ENCODE measurements around the gene SLC35B4.

The SLC35B4 gene

GRCh38 chr7:134311807-134312206 is 4.9 kb downstream of the SLC35B4 start:
- no peak overlapping the region for H3K27ac ChIP-seq (ENCODE audit: poor library complexity, severe bottlenecking)
- no peak for ATAC-seq (ENCODE audit: low read depth)
- TF ChIP-seq CTCF (IDR thresholded peaks at IDR 0.05; ENCODE audit: poor library complexity, severe bottlenecking), result no peak

GRCh38 chr7:134308548-134308947 is 8.2 kb downstream of the SLC35B4 start:
- no peak overlapping the region for H3K4me3 ChIP-seq (ENCODE audit: severe bottlenecking)
- no peaks in the 10 kb centered on the region for H3K4me1 ChIP-seq (ENCODE audit: insufficient read depth, poor library complexity, severe bottlenecking)
- no peaks in the 10 kb centered on the region for H3K9me3 ChIP-seq (ENCODE audit: severe bottlenecking)
- no peak for ATAC-seq (ENCODE audit: low read depth)
- peaks cover 18% of the 10 kb centered on the region for H3K36me3 ChIP-seq (ENCODE audit: low read depth)
- no peak overlapping the region for H3K27ac ChIP-seq (ENCODE audit: poor library complexity, severe bottlenecking)
- DNase-seq (ENCODE audit: low spot score), result no peak
- no peaks in the 10 kb centered on the region for H3K27me3 ChIP-seq (ENCODE audit: insufficient read depth, poor library complexity, severe bottlenecking)
- TF ChIP-seq CTCF (IDR thresholded peaks at IDR 0.05; ENCODE audit: poor library complexity, severe bottlenecking), result no peak

More at GRCh38 chr7:134311807-134312206, 4.9 kb downstream of the SLC35B4 start:
- no peaks in the 10 kb centered on the region for H3K4me1 ChIP-seq (ENCODE audit: insufficient read depth, poor library complexity, severe bottlenecking)
- no peaks in the 10 kb centered on the region for H3K27me3 ChIP-seq (ENCODE audit: insufficient read depth, poor library complexity, severe bottlenecking)
- H3K36me3 ChIP-seq (ENCODE audit: low read depth), result peaks cover 1% of the 10 kb centered on the region
- no peak for DNase-seq (ENCODE audit: low spot score)
- H3K9me3 ChIP-seq (ENCODE audit: severe bottlenecking), result no peaks in the 10 kb centered on the region
- no peak overlapping the region for H3K4me3 ChIP-seq (ENCODE audit: severe bottlenecking)

GRCh38 chr7:134307320-134307719 is 9.4 kb downstream of the SLC35B4 start:
- no peaks in the 10 kb centered on the region for H3K9me3 ChIP-seq (ENCODE audit: severe bottlenecking)
- H3K4me3 ChIP-seq (ENCODE audit: severe bottlenecking), result no peak overlapping the region
- no peak for TF ChIP-seq CTCF (IDR thresholded peaks at IDR 0.05; ENCODE audit: poor library complexity, severe bottlenecking)
- DNase-seq (ENCODE audit: low spot score) (no peak), ATAC-seq (ENCODE audit: low read depth) (no peak)
- no peak overlapping the region for H3K27ac ChIP-seq (ENCODE audit: poor library complexity, severe bottlenecking)
- peaks cover 28% of the 10 kb centered on the region for H3K36me3 ChIP-seq (ENCODE audit: low read depth)
- H3K4me1 ChIP-seq (ENCODE audit: insufficient read depth, poor library complexity, severe bottlenecking), result no peaks in the 10 kb centered on the region
- H3K27me3 ChIP-seq (ENCODE audit: insufficient read depth, poor library complexity, severe bottlenecking), result no peaks in the 10 kb centered on the region

DNA sequence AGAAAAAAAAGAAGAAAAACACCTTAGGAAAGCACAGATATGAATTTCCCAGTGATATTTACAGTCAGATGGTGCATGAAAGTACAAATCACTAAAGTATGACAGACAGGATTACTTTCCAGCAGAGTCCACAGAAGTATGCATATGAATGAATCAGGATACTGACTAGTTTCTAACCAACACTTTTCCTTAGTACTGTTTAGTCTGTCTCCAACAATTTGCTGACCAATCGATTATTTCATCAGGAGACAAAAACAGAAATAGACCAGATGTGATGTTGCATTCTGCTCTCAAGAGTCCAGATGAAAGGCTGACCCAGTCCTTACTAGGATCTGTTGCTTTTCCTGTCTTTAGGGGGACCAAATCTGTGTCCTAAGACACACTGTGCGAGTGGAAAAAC is 14.6 kb downstream of the SLC35B4 start:
- Histone ChIP-seq H3K4me1 (ENCODE audit: insufficient read depth, poor library complexity, severe bottlenecking) (no peaks in the 10 kb centered on the region), H3K36me3 (ENCODE audit: low read depth) (peaks cover 59% of the 10 kb centered on the region)
- ATAC-seq (ENCODE audit: low read depth), result no peak

More for the DNA sequence above, 14.6 kb downstream of the SLC35B4 start:
- no peak overlapping the region for H3K4me3 ChIP-seq (ENCODE audit: severe bottlenecking)
- H3K27me3 ChIP-seq (ENCODE audit: insufficient read depth, poor library complexity, severe bottlenecking), result no peaks in the 10 kb centered on the region
- H3K9me3 ChIP-seq (ENCODE audit: severe bottlenecking), result no peaks in the 10 kb centered on the region
- H3K27ac ChIP-seq (ENCODE audit: poor library complexity, severe bottlenecking), result no peak overlapping the region
- no peak for DNase-seq (ENCODE audit: low spot score)
- TF ChIP-seq CTCF (IDR thresholded peaks at IDR 0.05; ENCODE audit: poor library complexity, severe bottlenecking), result no peak
